ENCODE data around the gene ECI1.

DNA sequence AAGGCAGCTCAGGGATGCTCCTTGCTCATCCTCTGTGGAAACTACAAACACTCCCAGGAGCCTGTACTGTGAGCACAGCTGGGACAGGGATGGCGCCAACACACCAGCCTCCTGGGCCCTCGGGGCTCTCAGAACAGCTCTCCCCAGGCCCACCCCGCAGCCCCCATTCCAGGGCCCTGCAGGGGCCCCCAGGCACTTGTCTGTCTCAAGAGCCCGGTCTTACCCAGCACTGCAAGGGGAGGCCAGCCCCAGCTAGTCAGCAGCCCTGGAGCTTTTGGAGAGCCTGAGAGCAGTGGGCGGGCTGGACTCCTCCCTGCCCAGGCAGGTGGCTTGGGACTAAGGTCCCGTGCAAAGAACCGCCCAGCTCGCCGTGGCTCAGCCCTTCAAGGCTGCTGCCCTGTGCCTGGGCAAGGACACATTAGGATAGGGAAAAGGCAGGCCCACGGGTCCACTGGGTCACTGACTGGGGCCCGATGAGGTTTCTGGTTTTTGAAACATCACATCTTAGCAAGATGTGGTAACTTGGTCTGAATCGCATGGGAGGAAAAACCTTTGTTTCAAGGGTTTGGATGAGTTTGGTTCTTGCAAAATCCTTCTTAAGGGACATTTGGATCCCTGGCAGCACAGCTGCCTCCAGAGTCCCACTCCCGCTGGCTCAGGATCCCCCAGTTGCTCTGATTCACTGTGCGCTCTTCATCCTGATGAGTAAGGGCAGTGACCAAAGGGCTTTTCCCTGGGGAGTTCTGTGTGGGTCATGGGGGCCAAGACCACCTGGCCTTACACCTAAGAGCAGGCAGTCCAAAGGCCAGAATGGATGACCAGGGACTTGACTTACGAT, 12.3 kb downstream of the ECI1 start:
- no peak for TF ChIP-seq ZNF549 (CRISPR knock-in tag; IDR thresholded peaks at IDR 0.05)
- no peak for TF ChIP-seq MAFK (conservative IDR thresholded peaks at IDR 0.05 in 1 of 2, IDR thresholded peaks at IDR 0.05 in 1 of 2; ENCODE audit: low read length in 2 of 2)
- TF ChIP-seq RNF2 (conservative IDR thresholded peaks at IDR 0.05; ENCODE audit: low read depth), result no peak
- TF ChIP-seq ZNF792 (CRISPR knock-in tag; IDR thresholded peaks at IDR 0.05), result no peak
- TF ChIP-seq, protein P1, sequence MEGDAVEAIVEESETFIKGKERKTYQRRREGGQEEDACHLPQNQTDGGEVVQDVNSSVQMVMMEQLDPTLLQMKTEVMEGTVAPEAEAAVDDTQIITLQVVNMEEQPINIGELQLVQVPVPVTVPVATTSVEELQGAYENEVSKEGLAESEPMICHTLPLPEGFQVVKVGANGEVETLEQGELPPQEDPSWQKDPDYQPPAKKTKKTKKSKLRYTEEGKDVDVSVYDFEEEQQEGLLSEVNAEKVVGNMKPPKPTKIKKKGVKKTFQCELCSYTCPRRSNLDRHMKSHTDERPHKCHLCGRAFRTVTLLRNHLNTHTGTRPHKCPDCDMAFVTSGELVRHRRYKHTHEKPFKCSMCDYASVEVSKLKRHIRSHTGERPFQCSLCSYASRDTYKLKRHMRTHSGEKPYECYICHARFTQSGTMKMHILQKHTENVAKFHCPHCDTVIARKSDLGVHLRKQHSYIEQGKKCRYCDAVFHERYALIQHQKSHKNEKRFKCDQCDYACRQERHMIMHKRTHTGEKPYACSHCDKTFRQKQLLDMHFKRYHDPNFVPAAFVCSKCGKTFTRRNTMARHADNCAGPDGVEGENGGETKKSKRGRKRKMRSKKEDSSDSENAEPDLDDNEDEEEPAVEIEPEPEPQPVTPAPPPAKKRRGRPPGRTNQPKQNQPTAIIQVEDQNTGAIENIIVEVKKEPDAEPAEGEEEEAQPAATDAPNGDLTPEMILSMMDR (CRISPR knock-in tag; IDR thresholded peaks at IDR 0.05), result no peak
- no peak for TF ChIP-seq JUND (CRISPR knock-in tag; IDR thresholded peaks at IDR 0.05)
- no peak for TF ChIP-seq ZBTB8A (CRISPR knock-in tag; IDR thresholded peaks at IDR 0.05; ENCODE audit: borderline replicate concordance, low read depth)
- TF ChIP-seq ZC3H4 (CRISPR knock-in tag; IDR thresholded peaks at IDR 0.05; ENCODE audit: borderline replicate concordance), result no peak
- no peak for TF ChIP-seq YY1 (IDR thresholded peaks at IDR 0.05; ENCODE audit: insufficient read depth, insufficient replicate concordance, low read depth, low read length)
- TF ChIP-seq EZH2 (conservative IDR thresholded peaks at IDR 0.05; ENCODE audit: low read depth, low read length), result no peak

All from HepG2 (cell line).